A172 (cell line): ENCODE data around the gene SLC8A1. TPM values are rescaled to one million over a fixed set of nuclear protein-coding genes. Genes with fewer than 3 reads are reported as not detected.

Experiments
- DNase-seq: peaks from one replicate; pipeline ENCODE4 v3.0.0-alpha.2; 2015; ENCODE audit warnings: low spot score
- total RNA-seq: library from RNA; depleted of rRNA; stranded (reverse); fragments of >200 nt; shearing (Covaris generic); gene quantifications from 2 replicates; pipeline ENCODE4 v1.2.3, GENCODE V29; 2014

SLC8A1 gene
- total RNA-seq, 1 experiment from 2014 or later, result 34.5 TPM

GRCh38 chr2:40311026-40311425 lies 140.9 kb downstream of the SLC8A1 start:
- DNase-seq, result no peak

GRCh38 chr2:40310303-40310702 lies 141.6 kb downstream of the SLC8A1 start:
- DNase-seq, result no peak

GRCh38 chr2:40304340-40304739 lies 147.6 kb downstream of the SLC8A1 start:
- DNase-seq, result no peak

GRCh38 chr2:40303746-40304145 lies 148.1 kb downstream of the SLC8A1 start:
- no peak for DNase-seq

GRCh38 chr2:40302751-40303325 lies 149.1 kb downstream of the SLC8A1 start:
- DNase-seq, result no peak

- DNase-seq, result no peak
These were observed 151.5 kb downstream of the SLC8A1 start for GRCh38 chr2:40300391-40300790.

- DNase-seq, result no peak
These were observed 152.1 kb downstream of the SLC8A1 start for GRCh38 chr2:40299781-40300180.

- DNase-seq, result no peak
These were observed 152.7 kb downstream of the SLC8A1 start for GRCh38 chr2:40299173-40299572.

- DNase-seq, result no peak
These were observed 153.9 kb downstream of the SLC8A1 start for GRCh38 chr2:40298026-40298425.

- DNase-seq, result no peak
These were observed 159.6 kb downstream of the SLC8A1 start for GRCh38 chr2:40292291-40292690.

- no peak for DNase-seq
These were observed 162.0 kb downstream of the SLC8A1 start for GRCh38 chr2:40289771-40290404.

- no peak for DNase-seq
These were observed 164.1 kb downstream of the SLC8A1 start for GRCh38 chr2:40287773-40288172.

- DNase-seq, result no peak
These were observed 164.7 kb downstream of the SLC8A1 start for GRCh38 chr2:40287195-40287594.

- no peak for DNase-seq
These were observed 165.2 kb downstream of the SLC8A1 start for GRCh38 chr2:40286721-40287120.

GRCh38 chr2:40285391-40285790 lies 166.5 kb downstream of the SLC8A1 start:
- DNase-seq, result no peak

GRCh38 chr2:40284797-40285196 lies 167.1 kb downstream of the SLC8A1 start:
- DNase-seq, result no peak

GRCh38 chr2:40283111-40283909 lies 168.6 kb downstream of the SLC8A1 start:
- DNase-seq, result no peak

GRCh38 chr2:40282428-40282827 lies 169.5 kb downstream of the SLC8A1 start:
- peak; percentile 46 for DNase-seq

- peak; percentile 67 for DNase-seq
These were observed 170.6 kb downstream of the SLC8A1 start for GRCh38 chr2:40281021-40281940.

- DNase-seq, result no peak
These were observed 172.4 kb downstream of the SLC8A1 start for GRCh38 chr2:40279482-40279881.

- no peak for DNase-seq
These were observed 172.9 kb downstream of the SLC8A1 start for GRCh38 chr2:40279001-40279400.

GRCh38 chr2:40276076-40276475 lies 175.8 kb downstream of the SLC8A1 start:
- no peak for DNase-seq
